HG03135 (cell line): ENCODE data around the gene CFAP97.
"Not testable (repeated sequence)": the region's sequence is repeated elsewhere in the genome, so short reads cannot be mapped to it uniquely, and the experiment has no call there.

Experiments
- ATAC-seq: cut with Tn5 transposase; IDR thresholded peaks from one replicate; pipeline ENCODE4 v1.9.1; 2021; ENCODE audit warnings: mild to moderate bottlenecking, moderate library complexity; ENCODE audit not compliant: unreplicated experiment

The CFAP97 gene

GRCh38 chr4:185224597-185224996, 20.8 kb upstream of the CFAP97 start:
- ATAC-seq, result no peak

DNA sequence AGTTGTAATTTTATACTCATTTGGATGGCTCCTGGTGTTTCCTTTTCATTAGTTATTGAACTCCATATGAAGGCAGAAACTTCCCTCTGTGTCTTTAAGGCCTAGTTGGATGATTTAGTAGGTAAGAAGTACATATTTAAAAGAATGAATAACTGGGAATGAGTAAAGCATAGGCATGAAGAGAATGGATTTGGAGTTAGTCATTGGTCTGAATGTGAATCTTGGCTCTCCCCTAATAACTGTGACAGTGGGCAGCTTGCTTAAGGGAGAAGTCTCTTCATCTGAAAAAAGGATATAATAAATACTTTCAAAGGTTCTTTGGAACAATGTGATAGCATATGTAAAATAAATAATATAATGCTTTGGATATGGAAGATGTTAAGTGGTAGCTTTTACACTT, 18.8 kb upstream of the CFAP97 start:
- no peak for ATAC-seq

DNA sequence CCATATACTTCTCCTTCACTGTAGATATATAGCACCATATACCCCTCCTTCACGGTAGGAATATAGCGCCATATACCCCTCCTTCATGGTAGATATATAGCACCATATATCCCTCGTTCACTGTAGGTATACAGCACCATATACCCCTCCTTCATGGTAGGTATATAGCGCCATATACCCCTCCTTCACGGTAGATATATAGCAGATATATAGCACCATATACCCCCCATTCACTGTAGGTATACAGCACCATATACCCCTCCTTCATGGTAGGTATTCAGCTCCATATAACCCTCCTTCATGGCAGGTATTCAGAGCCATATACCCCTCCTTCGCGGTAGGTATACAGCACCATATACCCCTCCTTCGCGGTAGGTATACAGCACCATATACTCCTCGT, 18.1 kb upstream of the CFAP97 start:
- ATAC-seq, result no peak

GRCh38 chr4:185221491-185221890, 17.7 kb upstream of the CFAP97 start:
- no peak for ATAC-seq

DNA sequence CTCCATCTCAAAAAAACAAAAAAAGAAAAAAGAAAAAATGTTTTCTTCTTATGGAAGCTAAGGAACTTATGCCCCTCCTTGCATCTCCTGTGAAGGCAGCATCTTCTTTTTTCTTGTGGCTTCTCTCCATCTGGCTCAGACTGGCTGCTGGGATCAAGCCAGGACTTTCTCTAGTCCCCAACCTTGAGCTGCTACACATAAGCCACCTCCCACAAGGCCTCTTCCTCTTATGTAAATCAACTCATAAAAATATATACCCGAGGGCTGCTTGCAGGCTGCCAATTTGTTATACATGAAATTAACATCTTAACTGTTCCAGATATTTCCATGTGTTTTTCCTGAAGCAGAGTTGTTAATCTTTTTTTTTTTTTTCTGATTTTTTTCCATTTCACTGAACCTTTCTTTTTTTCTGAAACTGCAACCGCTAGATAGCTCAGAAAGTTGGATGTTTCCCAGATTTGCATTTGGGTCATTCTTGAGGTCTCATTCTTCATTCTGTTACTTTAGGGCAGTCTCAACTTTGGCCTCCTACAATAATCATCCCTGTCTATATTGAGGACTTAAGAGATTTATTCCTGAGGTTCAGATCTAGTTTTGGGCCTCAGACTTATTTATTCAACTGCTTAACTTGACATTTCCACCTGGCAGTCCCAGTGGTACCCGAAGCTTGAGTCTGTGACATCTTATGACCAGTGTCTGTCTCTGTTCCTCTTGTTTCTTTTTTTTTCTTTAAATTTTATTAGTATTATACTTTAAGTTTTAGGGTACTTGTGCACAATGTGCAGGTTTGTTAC, 15.9 kb upstream of the CFAP97 start:
- ATAC-seq, result peak; percentile 70

DNA sequence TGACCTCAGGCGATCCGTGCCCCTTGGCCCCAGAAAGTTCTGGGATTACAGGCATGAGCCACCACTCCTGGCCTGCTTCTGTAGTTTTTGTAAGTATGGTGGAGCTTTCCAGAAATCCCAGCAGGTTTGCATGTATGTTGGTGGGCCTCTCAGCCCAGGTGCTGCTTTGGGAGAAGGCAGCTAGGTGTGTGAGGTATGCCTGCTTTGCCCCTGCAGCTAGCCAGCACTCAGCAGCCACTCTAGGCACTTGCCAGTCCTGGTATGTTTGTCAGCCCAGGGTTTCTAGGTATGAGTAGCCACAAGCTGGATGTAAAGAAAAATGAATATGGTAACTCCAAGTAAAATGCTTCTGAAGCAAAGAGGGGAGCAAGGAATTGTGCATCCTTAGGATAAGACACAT, 14.5 kb upstream of the CFAP97 start:
- ATAC-seq, result no peak

DNA sequence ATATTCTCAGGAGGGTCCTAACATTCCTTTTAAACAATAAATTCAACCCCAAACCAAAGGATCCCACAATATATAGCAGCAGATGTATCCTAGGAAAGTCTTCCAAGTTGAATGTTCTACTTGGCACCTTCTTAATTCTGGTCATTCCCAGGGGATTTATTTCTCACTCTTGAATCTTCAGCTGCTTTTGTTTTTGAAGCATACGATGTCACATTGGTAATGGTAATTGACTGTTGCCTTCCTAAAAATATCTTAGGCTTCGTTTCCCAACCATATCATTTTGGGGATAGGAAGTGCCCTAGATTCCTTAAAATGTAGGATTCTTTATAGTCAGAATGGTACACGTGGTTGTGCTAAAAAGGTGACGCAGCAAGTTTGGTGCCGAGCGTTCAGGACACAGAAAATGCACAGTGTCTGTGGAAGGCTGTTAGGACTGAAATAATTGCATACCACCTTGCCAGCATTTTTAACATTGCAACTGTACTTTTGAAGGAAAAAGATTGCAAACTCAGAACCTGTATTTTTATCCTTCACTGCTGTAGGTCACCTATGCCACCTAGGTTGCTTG, 13.7 kb upstream of the CFAP97 start:
- ATAC-seq, result no peak

- ATAC-seq, result no peak
Measured at GRCh38 chr4:185215261-185215660, 11.5 kb upstream of the CFAP97 start.

GRCh38 chr4:185213877-185214276, 10.1 kb upstream of the CFAP97 start:
- peak; percentile 40 for ATAC-seq

- ATAC-seq, result no peak
Measured at GRCh38 chr4:185212581-185212980, 8.8 kb upstream of the CFAP97 start.

DNA sequence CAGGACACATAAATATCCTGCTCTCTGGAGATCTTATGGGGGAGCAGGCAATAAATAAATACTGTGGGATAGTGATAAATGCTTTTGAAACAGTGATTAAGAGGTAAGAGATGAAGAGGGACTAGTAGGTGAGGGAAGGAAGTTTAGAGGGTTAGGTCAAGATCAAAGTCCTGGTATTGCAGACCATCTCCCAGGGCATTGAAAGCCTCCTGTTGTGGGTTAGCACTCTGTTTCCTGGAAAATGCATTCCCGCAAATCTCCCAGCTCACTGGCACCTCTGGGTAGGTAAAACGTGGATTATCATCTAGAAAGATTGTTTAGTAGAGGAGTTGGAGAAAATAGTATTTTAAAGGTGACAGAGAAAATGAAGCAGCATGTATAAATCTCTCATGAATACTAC, 7.8 kb upstream of the CFAP97 start:
- no peak for ATAC-seq

- no peak for ATAC-seq
Measured at GRCh38 chr4:185211035-185211434, 7.2 kb upstream of the CFAP97 start.

DNA sequence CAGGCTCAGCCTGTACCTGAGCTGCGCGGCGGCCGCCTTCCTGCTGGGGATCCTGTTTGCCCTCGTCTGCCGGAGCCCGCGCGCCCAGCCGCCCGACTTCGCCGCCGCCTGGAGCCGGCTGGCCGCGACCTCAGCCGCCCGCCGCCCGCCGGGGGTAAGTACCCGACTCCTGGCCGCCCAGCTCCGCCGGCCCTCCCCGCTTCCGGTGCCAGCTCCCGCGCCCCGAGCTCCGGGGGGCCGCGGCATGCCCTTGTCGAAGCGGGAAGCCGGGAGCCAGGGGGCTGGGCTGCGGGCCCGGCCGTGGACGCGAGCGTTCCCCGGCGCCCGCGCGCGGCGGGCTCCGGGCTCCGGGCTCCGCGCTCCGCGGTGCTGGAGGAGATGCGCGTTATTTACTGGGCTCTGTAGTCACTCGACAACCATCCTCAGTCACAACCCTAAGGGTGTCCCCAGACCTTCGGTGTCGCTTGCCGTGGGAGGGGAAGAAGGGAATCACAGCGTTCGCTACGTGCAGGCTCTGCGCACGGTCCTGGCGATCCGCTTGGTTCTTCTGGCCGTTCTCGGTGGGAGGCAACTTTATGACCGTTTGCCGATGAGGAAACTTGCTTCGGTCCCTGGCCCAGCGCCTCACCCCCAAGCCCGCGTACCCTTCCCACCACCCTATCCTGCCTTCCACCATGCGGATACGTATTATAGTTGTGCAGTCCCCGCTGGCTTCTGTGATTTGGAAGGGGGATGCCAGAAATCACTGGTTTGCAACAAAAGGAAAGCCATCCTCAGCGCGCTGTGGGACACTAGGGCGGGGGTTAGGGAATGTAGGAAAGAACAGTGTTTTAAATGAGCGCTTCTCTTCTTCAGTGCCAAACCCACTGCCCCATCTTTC, 6.5 kb upstream of the CFAP97 start:
- peak; percentile 16 for ATAC-seq

DNA sequence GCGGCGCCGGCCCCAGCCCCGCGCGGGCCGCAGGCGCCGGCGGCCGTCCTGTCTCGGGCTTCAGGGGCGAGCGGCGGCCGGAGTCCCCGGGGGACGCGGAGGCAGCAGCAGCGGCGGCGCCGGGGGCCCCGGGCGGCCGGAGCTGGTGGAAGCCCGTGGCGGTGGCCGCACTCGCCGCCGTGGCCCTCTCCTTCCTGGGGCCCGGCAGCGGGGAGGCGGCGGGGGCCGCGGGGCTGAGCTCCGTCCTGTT, 6.0 kb upstream of the CFAP97 start:
- ATAC-seq, result peak; percentile 16

GRCh38 chr4:185209031-185209851, 5.4 kb upstream of the CFAP97 start, which contains the start of gene SNX25:
Gene SNX25, plus strand, starts transcription at chr4:185209598. Its CDS starts 229 bp downstream, at chr4:185209827.
- peak; percentile 71 for ATAC-seq

DNA sequence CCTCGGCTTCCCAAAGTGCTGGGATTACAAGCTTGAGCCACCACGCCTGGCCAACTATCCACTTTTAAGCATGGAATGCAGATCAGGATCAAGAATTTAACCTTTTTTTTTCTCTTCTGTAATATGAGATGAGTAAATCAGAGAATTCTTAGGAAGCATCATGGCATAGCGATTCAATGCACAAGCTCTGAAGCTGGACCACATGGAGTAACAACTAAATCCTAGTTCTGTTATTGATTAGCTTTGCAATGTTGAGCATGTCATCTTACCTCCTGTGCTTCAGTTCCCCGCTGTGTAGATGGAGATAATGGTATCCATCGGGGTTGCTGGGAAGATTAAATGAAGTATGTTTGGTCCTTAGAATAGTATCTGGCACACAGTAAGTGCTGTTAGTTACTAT, 3.7 kb upstream of the CFAP97 start:
- ATAC-seq, result no peak

DNA sequence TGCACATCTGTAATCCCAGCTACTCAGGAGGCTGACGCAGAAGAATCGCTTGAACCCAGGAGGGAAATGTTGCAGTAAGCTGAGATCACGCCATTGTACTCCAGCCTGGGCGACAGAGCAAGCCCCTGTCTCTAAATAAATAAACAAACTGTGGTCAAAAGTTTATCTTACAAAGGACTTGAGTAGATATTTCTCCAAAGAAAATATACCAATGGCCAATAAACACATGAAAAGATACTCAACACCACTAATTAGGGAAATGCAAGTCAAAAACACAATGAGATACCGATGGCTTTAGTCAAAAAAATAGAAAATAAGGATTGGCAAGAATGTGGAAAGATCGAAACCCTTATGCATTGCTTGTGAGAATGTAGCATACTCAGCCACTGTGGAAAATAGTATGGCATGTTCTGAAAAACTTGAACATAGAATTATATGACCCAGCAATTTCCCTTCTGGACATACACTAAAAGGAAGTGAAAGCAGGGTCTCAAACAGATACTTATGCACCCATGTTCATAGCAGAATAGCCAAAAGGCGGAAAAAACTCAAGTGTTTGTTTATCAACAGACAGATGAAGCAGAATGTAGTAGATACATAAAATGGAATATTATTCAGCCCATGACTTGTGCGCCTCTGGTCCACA, 2.0 kb upstream of the CFAP97 start:
- ATAC-seq, result no peak

- not testable (repeated sequence) for ATAC-seq
Measured at GRCh38 chr4:185205073-185205472, 1.3 kb upstream of the CFAP97 start.

DNA sequence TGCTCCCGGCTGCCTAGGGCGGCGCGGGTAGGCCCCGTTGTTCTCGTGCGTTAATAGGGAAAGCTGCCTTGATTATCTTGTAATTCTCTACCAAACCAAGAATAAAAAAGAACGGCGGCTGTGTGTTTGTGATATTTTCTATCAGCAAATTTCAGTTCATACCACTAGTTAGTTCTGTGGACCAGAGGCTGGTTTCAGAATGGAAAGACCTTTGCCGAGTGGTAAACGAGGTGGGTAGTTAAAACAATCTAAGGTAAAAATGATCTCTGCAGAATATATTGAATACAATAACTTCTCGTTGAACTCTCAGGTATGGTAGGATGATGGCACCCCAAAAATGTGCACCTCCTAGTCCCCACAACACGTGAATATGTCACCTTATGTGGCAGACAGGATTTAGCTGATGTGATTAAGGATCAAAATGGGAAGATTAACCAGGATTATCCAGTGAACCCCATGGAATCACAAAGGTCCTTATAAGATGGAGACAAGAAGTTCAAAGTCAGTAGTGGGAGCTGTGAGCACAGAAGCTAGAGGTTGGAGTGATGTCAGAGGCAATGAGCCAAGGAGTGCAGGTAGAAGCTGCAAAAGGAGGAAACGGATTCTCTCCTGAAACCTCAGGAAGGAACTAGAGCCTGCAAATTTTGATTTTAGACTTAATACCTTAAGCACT, 574 bp upstream of the CFAP97 start:
- ATAC-seq, result peak; percentile 0

DNA sequence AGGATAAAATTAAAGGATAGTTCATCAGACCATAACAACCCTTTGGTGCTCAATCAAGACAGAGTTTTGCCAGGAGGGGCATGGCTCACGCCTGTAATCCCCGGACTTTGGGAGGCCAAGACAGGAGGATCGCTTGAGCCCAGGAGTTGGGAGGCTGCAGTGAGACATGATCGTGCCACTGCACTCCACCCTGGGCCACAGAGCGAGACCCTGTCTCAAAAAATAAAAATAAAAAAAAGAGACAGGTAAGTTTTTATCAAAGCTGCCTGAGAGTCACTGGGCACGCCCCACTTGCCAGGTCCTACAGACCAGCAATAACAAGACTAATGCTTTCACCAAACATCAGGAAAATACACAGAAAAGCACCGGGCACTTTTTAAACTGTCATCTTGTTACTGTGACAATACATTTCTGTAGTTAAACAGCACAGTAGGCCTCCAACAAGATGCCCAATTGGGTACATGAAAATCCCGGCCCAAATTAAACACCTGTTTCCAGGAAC, 765 bp downstream of the CFAP97 start:
- peak; percentile 5 for ATAC-seq
